Activated CD4-positive, alpha-beta T cell treated with anti-CD3 and anti-CD28 coated beads, Interleukin-2, amount 10 ng/mL, durations not matched to agents 7 days and 5 days (primary cell): ENCODE results near the gene EIF4G1. TPM values are rescaled to one million over a fixed set of nuclear protein-coding genes. Genes with fewer than 3 reads are reported as not detected.
A peak's percentile ranks its signal among the peaks of the same experiment; 100 is the strongest.

ENCODE experiments used
- CTCF ChIA-PET: fragments of 350-600 bp; sonication (Branson Sonifier 250); formaldehyde crosslinking; loops from one replicate; lab custom pipeline; 2021; ENCODE audit warnings: antibody characterized with exemption; lab: Charles Lee
- POLR2A ChIA-PET: fragments of 350-600 bp; sonication (Branson Sonifier 250); formaldehyde crosslinking; loops from one replicate; lab custom pipeline; 2021; ENCODE audit warnings: antibody characterized with exemption; lab: Charles Lee
- DNase-seq: peaks from one replicate; pipeline ENCODE4 v3.0.0-alpha.2; 2020
- H3K27ac Mint-ChIP-seq: one replicate; pipeline ENCODE4 v1.8.0; 2021; ENCODE audit warnings: mild to moderate bottlenecking, moderate library complexity, mixed read lengths
- H3K27me3 Mint-ChIP-seq: one replicate; pipeline ENCODE4 v1.8.0; 2021; ENCODE audit warnings: mixed read lengths
- H3K36me3 Mint-ChIP-seq: one replicate; pipeline ENCODE4 v1.8.0; 2021; ENCODE audit warnings: low read depth, mixed read lengths
- H3K4me1 Mint-ChIP-seq: one replicate; pipeline ENCODE4 v1.8.0; 2021; ENCODE audit warnings: mixed read lengths
- H3K4me3 Mint-ChIP-seq: one replicate; pipeline ENCODE4 v1.8.0; 2021; ENCODE audit warnings: mild to moderate bottlenecking, moderate library complexity, mixed read lengths
- H3K9me3 Mint-ChIP-seq: one replicate; pipeline ENCODE4 v1.8.0; 2021; ENCODE audit warnings: mixed read lengths
- total RNA-seq, 2 experiments: library from RNA; stranded (reverse); gene quantifications; one replicate each; pipeline ENCODE4 v1.2.3, GENCODE V29; 2021

EIF4G1 gene
- total RNA-seq, 2 experiments from 2014 or later, result 269 to 300 TPM

DNA sequence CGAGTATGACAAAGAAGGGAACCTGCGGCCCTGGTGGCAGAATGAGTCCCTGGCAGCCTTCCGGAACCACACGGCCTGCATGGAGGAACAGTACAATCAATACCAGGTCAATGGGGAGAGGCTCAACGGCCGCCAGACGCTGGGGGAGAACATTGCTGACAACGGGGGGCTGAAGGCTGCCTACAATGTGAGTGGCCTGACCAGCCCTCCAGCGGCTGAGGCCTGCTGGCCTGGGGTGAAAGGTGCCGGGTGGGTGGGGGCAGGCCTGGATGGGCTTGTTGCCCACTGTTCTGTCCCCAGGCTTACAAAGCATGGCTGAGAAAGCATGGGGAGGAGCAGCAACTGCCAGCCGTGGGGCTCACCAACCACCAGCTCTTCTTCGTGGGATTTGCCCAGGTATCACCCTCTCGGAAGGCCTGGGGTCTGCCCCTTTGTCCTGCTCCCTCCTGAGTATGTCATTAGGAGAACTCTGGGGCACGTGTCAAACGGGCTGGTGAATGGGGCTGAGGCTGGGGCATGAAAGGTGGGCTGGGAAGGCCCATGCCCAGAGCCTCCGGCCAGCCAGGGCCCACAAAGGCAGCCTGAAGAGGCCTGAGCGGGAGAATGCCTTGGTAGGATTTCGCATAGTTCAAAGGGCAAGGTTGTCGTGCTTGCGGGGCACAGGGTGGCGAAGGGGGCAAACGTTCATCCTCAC, 23.2 kb upstream of the EIF4G1 start:
- H3K4me1 Mint-ChIP-seq, result peaks cover 4% of the 10 kb centered on the region
- no peak for DNase-seq
- ChIA-PET CTCF (interaction anchor here (0.6 kb wide), 1 partner anchor 88 kb away, joined by 3 read pairs; no protein-coding TSS in a partner anchor), POLR2A (no interaction called here)
- no peak overlapping the region for H3K4me3 Mint-ChIP-seq
- H3K9me3 Mint-ChIP-seq, result no peaks in the 10 kb centered on the region
- H3K27ac Mint-ChIP-seq, result no peak overlapping the region
- no peaks in the 10 kb centered on the region for H3K36me3 Mint-ChIP-seq
- H3K27me3 Mint-ChIP-seq, result peaks cover 4% of the 10 kb centered on the region

DNA sequence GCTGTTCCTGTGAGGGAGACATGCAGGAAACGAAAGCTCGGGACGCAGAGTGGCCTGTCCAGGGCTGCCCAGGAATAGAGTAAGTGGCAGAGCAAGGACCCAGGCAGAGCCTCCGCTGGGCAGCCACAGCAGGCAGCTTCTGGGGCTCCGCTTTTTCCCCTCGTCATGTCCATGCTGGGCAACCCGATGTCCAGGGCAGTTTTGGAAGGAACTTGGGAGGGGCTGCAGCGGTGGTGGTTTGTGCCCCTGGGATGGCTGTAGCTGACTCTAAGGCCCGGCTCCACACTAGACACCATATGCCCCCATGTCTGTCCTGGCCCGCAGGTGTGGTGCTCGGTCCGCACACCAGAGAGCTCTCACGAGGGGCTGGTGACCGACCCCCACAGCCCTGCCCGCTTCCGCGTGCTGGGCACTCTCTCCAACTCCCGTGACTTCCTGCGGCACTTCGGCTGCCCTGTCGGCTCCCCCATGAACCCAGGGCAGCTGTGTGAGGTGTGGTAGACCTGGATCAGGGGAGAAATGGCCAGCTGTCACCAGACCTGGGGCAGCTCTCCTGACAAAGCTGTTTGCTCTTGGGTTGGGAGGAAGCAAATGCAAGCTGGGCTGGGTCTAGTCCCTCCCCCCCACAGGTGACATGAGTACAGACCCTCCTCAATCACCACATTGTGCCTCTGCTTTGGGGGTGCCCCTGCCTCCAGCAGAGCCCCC, 22.5 kb upstream of the EIF4G1 start:
- POLR2A ChIA-PET, result no interaction called here
- no peak for DNase-seq
- Mint-ChIP-seq H3K4me3 (no peak overlapping the region), H3K27ac (no peak overlapping the region), H3K9me3 (no peaks in the 10 kb centered on the region), H3K27me3 (peaks cover 2% of the 10 kb centered on the region), H3K4me1 (peaks cover 4% of the 10 kb centered on the region), H3K36me3 (no peaks in the 10 kb centered on the region)
- CTCF ChIA-PET, result interaction anchor here (0.7 kb wide), 1 partner anchor 64 kb away, joined by 5 read pairs; no protein-coding TSS in a partner anchor

DNA sequence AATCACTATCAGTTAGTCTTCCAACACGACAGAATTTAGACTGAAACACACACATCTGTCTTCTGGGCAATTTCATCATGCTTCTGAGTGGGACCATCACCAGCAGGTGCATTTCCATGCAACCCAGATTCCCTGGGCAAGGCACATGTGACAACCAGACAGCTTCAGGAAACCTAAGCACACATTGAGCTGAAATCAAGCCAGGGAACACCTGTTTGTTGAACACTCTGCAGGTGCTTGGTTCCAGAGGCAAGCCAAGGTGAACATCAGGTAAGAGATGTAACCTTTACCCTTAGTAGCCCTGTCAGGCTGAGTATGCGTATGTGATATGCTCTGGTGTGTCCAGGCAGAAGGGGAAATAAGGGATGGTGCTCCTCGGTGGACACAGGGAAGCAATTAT, 18.6 kb upstream of the EIF4G1 start:
- Mint-ChIP-seq H3K27me3 (no peaks in the 10 kb centered on the region), H3K4me3 (no peak overlapping the region), H3K9me3 (no peaks in the 10 kb centered on the region), H3K36me3 (peaks cover 12% of the 10 kb centered on the region), H3K27ac (no peak overlapping the region), H3K4me1 (peaks cover 21% of the 10 kb centered on the region)
- POLR2A ChIA-PET, result no interaction called here
- CTCF ChIA-PET, result no interaction called here
- no peak for DNase-seq

DNA sequence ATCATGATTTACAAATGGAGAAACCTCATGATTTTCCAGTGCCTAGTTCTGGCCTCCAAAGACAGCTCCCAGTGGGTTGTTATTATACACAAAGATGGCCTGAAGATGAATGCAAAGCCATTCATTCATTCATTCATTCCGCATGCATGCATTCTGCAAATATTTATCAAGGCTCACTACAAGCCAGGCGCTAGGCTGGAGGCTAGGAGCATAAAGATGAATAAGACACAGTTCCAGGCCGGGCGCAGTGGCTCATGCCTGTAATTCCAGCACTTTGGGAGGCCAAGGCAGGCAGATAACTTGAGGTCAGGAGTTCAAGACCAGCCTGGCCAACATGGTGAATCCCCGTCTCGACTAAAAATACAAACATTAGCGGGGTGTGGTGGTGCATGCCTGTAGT, 17.8 kb upstream of the EIF4G1 start:
- Mint-ChIP-seq H3K4me1 (peaks cover 25% of the 10 kb centered on the region), H3K27ac (no peak overlapping the region), H3K4me3 (no peak overlapping the region), H3K9me3 (no peaks in the 10 kb centered on the region), H3K27me3 (no peaks in the 10 kb centered on the region), H3K36me3 (peaks cover 18% of the 10 kb centered on the region)
- POLR2A ChIA-PET, result no interaction called here
- DNase-seq, result no peak
- CTCF ChIA-PET, result interaction anchor here (0.6 kb wide), 1 partner anchor 215 kb away, joined by 4 read pairs; no protein-coding TSS in a partner anchor

DNA sequence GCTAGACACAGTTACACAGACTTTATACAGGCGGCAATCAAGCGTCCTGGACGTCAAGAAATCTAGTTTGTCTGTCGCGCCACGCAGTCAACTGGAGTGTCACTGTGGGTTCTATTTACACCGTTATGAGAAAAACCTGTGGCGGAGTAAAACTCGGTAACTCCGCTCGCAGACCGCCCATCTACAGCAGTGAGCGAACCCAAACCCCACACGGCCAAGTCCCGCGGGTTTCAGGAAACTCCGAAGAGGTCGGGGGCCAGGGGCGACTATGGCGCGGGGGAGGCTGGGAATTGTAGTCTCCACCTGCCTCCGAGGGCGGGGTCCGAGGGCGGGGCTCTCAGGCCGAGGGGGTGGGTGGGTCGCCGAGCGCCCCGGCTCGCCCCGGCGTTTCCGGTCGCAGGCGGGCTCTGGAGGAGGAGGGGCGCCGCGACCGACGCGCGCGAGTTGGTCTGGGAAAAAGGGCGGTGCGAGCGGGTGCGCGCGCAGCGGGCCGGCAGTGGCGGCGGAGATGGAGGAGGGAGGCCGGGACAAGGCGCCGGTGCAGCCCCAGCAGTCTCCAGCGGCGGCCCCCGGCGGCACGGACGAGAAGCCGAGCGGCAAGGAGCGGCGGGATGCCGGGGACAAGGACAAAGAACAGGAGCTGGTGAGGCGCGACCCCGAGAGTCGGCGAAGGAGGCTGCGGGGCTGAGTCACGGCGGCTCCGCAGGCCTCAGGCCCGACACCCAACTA, 15.5 kb upstream of the EIF4G1 start, which contains the start of gene PSMD2:
Gene PSMD2, plus strand, starts transcription at position 483 of the 729 bp plus-strand sequence. Its CDS starts 26 bp downstream, at position 509.
- DNase-seq, result peak; percentile 99
- Mint-ChIP-seq H3K27ac (peak within 1 kb of the TSS; percentile 88), H3K36me3 (peaks cover 37% of the 10 kb centered on the region), H3K9me3 (no peaks in the 10 kb centered on the region), H3K27me3 (no peaks in the 10 kb centered on the region), H3K4me3 (peak within 1 kb of the TSS; percentile 95), H3K4me1 (peaks cover 28% of the 10 kb centered on the region)
- CTCF ChIA-PET, result interaction anchor here (0.9 kb wide), 1 partner anchor 15 kb away, joined by 8 read pairs; no protein-coding TSS in a partner anchor
- POLR2A ChIA-PET, result no interaction called here

DNA sequence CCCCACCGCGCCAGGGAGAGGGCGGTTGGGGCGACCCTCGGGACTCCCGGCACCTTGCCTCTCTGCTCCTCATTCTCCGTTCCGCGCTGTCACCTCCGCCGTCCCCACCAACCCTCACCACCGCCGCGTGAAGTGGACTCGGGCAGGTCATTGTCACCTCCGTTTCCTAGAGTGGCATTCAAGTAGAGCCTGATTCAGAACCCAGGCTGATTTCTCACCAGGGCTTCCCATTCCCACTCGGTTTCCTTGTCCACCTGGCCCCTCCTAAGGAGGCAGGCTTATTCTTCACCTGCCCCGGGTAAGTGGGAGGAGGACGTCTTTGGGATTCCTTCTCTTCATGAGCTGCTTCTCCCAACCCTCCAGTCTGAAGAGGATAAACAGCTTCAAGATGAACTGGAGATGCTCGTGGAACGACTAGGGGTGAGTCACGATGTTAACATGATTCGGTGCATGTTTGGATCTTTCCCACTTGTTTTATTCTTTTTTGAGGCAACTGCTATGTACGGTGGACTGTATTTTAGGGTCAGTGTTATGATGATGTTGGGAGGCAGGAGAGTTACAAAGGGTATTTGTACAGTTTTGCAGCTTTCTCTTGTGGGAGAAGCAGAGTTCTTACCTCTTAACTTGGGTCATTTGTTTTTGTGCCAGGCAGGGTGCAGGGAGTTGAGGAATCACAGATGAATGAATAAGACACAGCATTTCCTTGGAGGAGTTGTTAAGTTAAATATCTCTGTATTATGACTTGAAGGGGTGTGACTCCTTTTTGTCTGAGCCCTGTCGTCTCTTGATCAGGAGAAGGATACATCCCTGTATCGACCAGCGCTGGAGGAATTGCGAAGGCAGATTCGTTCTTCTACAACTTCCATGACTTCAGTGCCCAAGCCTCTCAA, 14.7 kb upstream of the EIF4G1 start:
- Mint-ChIP-seq H3K4me1 (peaks cover 31% of the 10 kb centered on the region), H3K27ac (peak overlapping the region; percentile 84), H3K36me3 (peaks cover 44% of the 10 kb centered on the region), H3K9me3 (no peaks in the 10 kb centered on the region), H3K4me3 (peak overlapping the region; percentile 95), H3K27me3 (no peaks in the 10 kb centered on the region)
- CTCF ChIA-PET, result interaction anchor here (0.9 kb wide), 2 partner anchors 11 to 16 kb away, joined by 3 to 8 read pairs; no protein-coding TSS in a partner anchor
- POLR2A ChIA-PET, result no interaction called here
- DNase-seq, result no peak

DNA sequence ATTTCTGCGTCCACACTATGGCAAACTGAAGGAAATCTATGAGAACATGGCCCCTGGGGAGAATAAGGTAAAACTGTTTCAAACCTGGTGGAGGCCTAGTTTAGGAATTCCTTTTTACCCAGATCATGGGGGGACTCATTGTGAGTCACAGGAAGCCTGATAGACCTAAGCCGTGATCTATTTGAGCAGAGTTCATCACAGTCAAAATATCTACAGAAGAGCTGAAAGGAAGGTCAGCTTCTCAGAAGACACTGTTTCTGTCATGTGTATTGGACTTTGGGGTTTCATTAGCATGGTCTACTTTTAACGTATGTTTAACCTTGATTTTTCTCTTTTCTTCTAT, 14.1 kb upstream of the EIF4G1 start:
- Mint-ChIP-seq H3K36me3 (peaks cover 47% of the 10 kb centered on the region), H3K4me3 (peak overlapping the region; percentile 95), H3K27me3 (no peaks in the 10 kb centered on the region), H3K4me1 (peaks cover 33% of the 10 kb centered on the region), H3K9me3 (no peaks in the 10 kb centered on the region), H3K27ac (no peak overlapping the region)
- no peak for DNase-seq
- ChIA-PET CTCF (interaction anchor here (0.9 kb wide), 2 partner anchors 11 to 19 kb away, joined by 3 to 5 read pairs; no protein-coding TSS in a partner anchor), POLR2A (no interaction called here)

DNA sequence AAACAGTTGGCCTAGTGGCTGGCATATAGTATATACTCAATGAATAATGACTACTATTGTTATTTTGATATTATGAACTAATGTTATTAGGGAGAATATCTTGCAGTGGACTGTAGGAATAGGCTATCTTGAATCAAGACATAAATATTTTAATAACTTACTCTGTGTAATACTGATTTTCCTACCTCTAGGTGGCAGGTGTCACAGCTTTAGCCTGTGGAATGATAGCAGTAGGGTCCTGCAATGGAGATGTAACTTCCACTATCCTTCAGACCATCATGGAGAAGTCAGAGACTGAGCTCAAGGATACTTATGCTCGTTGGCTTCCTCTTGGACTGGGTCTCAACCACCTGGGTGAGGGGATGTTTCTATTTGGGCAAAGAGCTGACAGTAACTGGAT, 8.8 kb upstream of the EIF4G1 start:
- ChIA-PET POLR2A (no interaction called here), CTCF (no interaction called here)
- Mint-ChIP-seq H3K27me3 (no peaks in the 10 kb centered on the region), H3K9me3 (no peaks in the 10 kb centered on the region), H3K4me3 (no peak overlapping the region), H3K4me1 (peaks cover 14% of the 10 kb centered on the region), H3K27ac (no peak overlapping the region), H3K36me3 (peaks cover 75% of the 10 kb centered on the region)
- no peak for DNase-seq

DNA sequence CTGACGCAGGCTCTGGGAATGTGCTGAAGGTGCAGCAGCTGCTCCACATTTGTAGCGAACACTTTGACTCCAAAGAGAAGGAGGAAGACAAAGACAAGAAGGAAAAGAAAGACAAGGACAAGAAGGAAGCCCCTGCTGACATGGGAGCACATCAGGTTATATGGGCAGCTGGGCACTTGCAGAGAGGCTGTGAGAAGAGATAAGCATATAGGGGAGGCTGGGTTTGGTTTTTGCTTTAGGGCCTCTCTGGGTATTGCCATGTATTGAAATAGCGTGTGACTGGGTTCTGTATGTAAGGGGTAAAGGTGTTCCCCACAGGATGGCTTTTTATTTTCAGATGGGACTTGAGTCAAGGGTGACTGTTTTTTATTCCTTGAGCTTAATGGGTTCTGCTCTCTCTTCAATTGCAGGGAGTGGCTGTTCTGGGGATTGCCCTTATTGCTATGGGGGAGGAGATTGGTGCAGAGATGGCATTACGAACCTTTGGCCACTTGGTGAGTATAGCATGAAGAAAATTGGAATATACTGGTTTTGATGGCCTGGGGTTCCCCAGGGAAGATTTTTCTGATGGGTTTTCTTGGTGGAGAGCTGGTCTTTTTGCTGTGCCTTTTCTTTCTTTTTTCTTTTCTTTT, 7.9 kb upstream of the EIF4G1 start:
- CTCF ChIA-PET, result no interaction called here
- Mint-ChIP-seq H3K9me3 (no peaks in the 10 kb centered on the region), H3K4me1 (peaks cover 10% of the 10 kb centered on the region), H3K27ac (no peak overlapping the region), H3K27me3 (no peaks in the 10 kb centered on the region), H3K4me3 (no peak overlapping the region), H3K36me3 (peaks cover 69% of the 10 kb centered on the region)
- DNase-seq, result no peak
- POLR2A ChIA-PET, result no interaction called here

DNA sequence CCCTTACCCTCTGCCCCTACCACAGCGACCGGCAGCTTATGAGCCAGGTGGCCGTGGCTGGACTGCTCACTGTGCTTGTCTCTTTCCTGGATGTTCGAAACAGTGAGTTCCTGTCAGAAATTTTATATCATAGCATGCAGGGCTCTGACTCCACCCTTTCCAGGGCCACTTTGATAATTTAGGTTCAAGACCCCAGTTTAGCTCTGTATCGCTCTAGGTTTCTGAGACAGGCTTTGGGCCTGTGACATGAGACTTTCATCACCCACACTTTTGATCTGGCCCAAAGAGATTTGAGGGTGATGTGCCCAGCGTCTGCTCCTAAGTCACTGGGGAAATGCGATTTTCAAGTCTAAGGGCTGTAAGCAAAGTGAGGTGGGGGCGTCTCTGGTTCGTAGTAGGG, 6.5 kb upstream of the EIF4G1 start:
- Mint-ChIP-seq H3K4me1 (peaks cover 6% of the 10 kb centered on the region), H3K9me3 (no peaks in the 10 kb centered on the region), H3K4me3 (no peak overlapping the region), H3K27ac (no peak overlapping the region), H3K36me3 (peaks cover 56% of the 10 kb centered on the region), H3K27me3 (no peaks in the 10 kb centered on the region)
- POLR2A ChIA-PET, result no interaction called here
- CTCF ChIA-PET, result no interaction called here
- DNase-seq, result no peak

DNA sequence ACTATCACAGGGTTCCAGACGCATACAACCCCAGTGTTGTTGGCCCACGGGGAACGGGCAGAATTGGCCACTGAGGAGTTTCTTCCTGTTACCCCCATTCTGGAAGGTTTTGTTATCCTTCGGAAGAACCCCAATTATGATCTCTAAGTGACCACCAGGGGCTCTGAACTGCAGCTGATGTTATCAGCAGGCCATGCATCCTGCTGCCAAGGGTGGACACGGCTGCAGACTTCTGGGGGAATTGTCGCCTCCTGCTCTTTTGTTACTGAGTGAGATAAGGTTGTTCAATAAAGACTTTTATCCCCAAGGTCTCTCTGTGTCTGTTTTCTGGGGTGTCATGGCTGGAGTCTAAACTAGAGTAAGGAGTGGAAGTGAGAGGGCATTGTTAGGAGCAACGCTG, 5.7 kb upstream of the EIF4G1 start:
- Mint-ChIP-seq H3K4me1 (peaks cover 6% of the 10 kb centered on the region), H3K27me3 (no peaks in the 10 kb centered on the region), H3K9me3 (no peaks in the 10 kb centered on the region), H3K36me3 (peaks cover 49% of the 10 kb centered on the region), H3K4me3 (no peak overlapping the region), H3K27ac (no peak overlapping the region)
- ChIA-PET POLR2A (no interaction called here), CTCF (no interaction called here)
- DNase-seq, result no peak

DNA sequence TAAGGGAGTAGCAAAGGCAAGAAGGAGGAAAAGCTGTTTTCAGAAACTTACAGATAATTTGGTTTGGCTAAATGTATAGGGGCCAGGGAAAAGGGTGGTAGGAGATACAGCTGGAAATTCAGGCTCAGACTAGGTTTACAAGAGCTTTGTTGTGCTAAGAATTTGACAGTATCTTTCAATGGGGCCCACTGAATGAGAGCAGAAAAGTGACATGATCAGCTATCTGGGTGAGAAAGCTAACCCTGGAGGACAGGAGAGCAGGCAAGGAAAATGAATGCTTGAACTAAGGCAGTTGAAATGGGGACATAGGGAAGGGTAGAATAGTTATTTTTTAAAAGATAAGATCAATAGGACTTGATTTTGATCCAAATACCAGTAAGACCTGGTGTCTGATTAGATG, 2.8 kb upstream of the EIF4G1 start:
- no peak overlapping the region for H3K27ac Mint-ChIP-seq
- H3K4me3 Mint-ChIP-seq, result no peak overlapping the region
- H3K9me3 Mint-ChIP-seq, result no peaks in the 10 kb centered on the region
- H3K36me3 Mint-ChIP-seq, result peaks cover 32% of the 10 kb centered on the region
- ChIA-PET CTCF (interaction anchor here (0.6 to 1.3 kb wide), 3 partner anchors 11 to 467 kb away, joined by 3 to 4 read pairs (median 3); no protein-coding TSS in a partner anchor), POLR2A (no interaction called here)
- H3K27me3 Mint-ChIP-seq, result no peaks in the 10 kb centered on the region
- peaks cover 10% of the 10 kb centered on the region for H3K4me1 Mint-ChIP-seq
- DNase-seq, result no peak
